Measurements from ENCODE around the gene AARS2. TPM values are rescaled to one million over a fixed set of nuclear protein-coding genes. Genes with fewer than 3 reads are reported as not detected.

The AARS2 gene
- total and polyA plus RNA-seq, 4 donors = 1.9 to 9.6 (median 6.9) TPM

- H3K27me3 ChIP-seq (ENCODE audit: control insufficient read depth in 4 of 4, insufficient read depth in 4 of 4, low read length in 3 of 4) = peaks cover 0 to 11% (median 4%) of the 10 kb centered on the region in 4 donors
- H3K9ac ChIP-seq (ENCODE audit: low read depth in 1 of 2, low read length in 2 of 2) = no peak overlapping the region
- TF ChIP-seq SP1 (IDR thresholded peaks at IDR 0.05) = no peak
- no peak for TF ChIP-seq RAD21 (IDR thresholded peaks at IDR 0.05)
- no peak for TF ChIP-seq TAF1 (conservative IDR thresholded peaks at IDR 0.05)
- TF ChIP-seq HNF4G (IDR thresholded peaks at IDR 0.05) = no peak
- TF ChIP-seq REST (IDR thresholded peaks at IDR 0.05) = no peak
- TF ChIP-seq EGR1 (IDR thresholded peaks at IDR 0.05; ENCODE audit: low read depth in 2 of 2) = no peak
- TF ChIP-seq RXRA (IDR thresholded peaks at IDR 0.05) = no peak
- no peak for TF ChIP-seq ATF3 (IDR thresholded peaks at IDR 0.05)
- TF ChIP-seq FOXA2 (IDR thresholded peaks at IDR 0.05) = no peak
- TF ChIP-seq CTCF (IDR thresholded peaks at IDR 0.05; ENCODE audit: low read depth, low read length, missing input control) = no peak
- no peak for TF ChIP-seq MAX (IDR thresholded peaks at IDR 0.05)
- TF ChIP-seq HNF4A (conservative IDR thresholded peaks at IDR 0.05) = no peak
- no peak for TF ChIP-seq GABPA (IDR thresholded peaks at IDR 0.05 in 1 of 2, conservative IDR thresholded peaks at IDR 0.05 in 1 of 2)
- no peak for TF ChIP-seq ZBTB33 (IDR thresholded peaks at IDR 0.05)
- peaks cover 0 to 9% (median 3%) of the 10 kb centered on the region in 4 donors for H3K4me1 ChIP-seq (ENCODE audit: control insufficient read depth in 4 of 4, insufficient read depth in 4 of 4, low read length in 3 of 4)
- H3K9me3 ChIP-seq (ENCODE audit: control insufficient read depth in 4 of 4, low read length in 3 of 4) = no peaks in the 10 kb centered on the region
- peak overlapping the region in 1 of 3 donors; percentile 18 for H3K4me3 ChIP-seq (ENCODE audit: low read depth in 1 of 3, low read length in 3 of 3)
- no peak overlapping the region for H3K27ac ChIP-seq (ENCODE audit: low read depth in 1 of 2, low read length in 2 of 2)
- DNase-seq (ENCODE audit: low spot score) = no peak
- WGBS = 74% methylated on average over 59 of the region's 59 CpGs
- H3K36me3 ChIP-seq (ENCODE audit: control insufficient read depth in 4 of 4, insufficient read depth in 3 of 4, low read depth in 1 of 4, low read length in 3 of 4) = no peaks in the 10 kb centered on the region
Measured at GRCh38 chr6:44275271-44275748, 37.8 kb downstream of the AARS2 start.

- peaks cover 0 to 16% (median 7%) of the 10 kb centered on the region in 4 donors for H3K27me3 ChIP-seq (ENCODE audit: control insufficient read depth in 4 of 4, insufficient read depth in 4 of 4, low read length in 3 of 4)
- no peaks in the 10 kb centered on the region for H3K36me3 ChIP-seq (ENCODE audit: control insufficient read depth in 4 of 4, insufficient read depth in 3 of 4, low read depth in 1 of 4, low read length in 3 of 4)
- DNase-seq (ENCODE audit: low spot score) = no peak
- TF ChIP-seq NR2F2 (IDR thresholded peaks at IDR 0.05) (no peak), ATF3 (IDR thresholded peaks at IDR 0.05) (no peak), ZBTB33 (IDR thresholded peaks at IDR 0.05) (no peak), JUND (IDR thresholded peaks at IDR 0.05) (no peak), SP1 (IDR thresholded peaks at IDR 0.05) (no peak), HNF4A (conservative IDR thresholded peaks at IDR 0.05) (no peak), RAD21 (IDR thresholded peaks at IDR 0.05) (no peak), REST (IDR thresholded peaks at IDR 0.05) (no peak)
- no peak overlapping the region for H3K9ac ChIP-seq (ENCODE audit: low read depth in 1 of 2, low read length in 2 of 2)
- no peak overlapping the region for H3K4me3 ChIP-seq (ENCODE audit: low read depth in 1 of 3, low read length in 3 of 3)
- peaks cover 0 to 9% (median 3%) of the 10 kb centered on the region in 4 donors for H3K4me1 ChIP-seq (ENCODE audit: control insufficient read depth in 4 of 4, insufficient read depth in 4 of 4, low read length in 3 of 4)
- no peak overlapping the region for H3K27ac ChIP-seq (ENCODE audit: low read depth in 1 of 2, low read length in 2 of 2)
- no peaks in the 10 kb centered on the region for H3K9me3 ChIP-seq (ENCODE audit: control insufficient read depth in 4 of 4, low read length in 3 of 4)
- 85% methylated on average over 1 of the region's 1 CpG for WGBS
Measured at GRCh38 chr6:44273617-44274016, 39.5 kb downstream of the AARS2 start.
